Measurements from ENCODE around the gene COG7. TPM values are rescaled to one million over a fixed set of nuclear protein-coding genes. Genes with fewer than 3 reads are reported as not detected.

COG7 gene
- polyA plus RNA-seq, 1 of the 3 experiments (the other 2 are of a cell fraction), result 33.0 TPM

- POLR2A ChIA-PET, result no interaction called here
- H3K9me3 ChIP-seq, result no peaks in the 10 kb centered on the region
- TF ChIP-seq USF1 (IDR thresholded peaks at IDR 0.05; ENCODE audit: borderline replicate concordance, low read depth) (no peak), RAD21 (IDR thresholded peaks at IDR 0.05; ENCODE audit: low read length) (no peak), NRF1 (IDR thresholded peaks at IDR 0.05; ENCODE audit: low read depth, low read length) (no peak), GABPA (IDR thresholded peaks at IDR 0.05; ENCODE audit: low read depth) (no peak), MXI1 (IDR thresholded peaks at IDR 0.05; ENCODE audit: low read depth, low read length) (no peak), YY1 (IDR thresholded peaks at IDR 0.05; ENCODE audit: low read depth) (no peak), TAF1 (IDR thresholded peaks at IDR 0.05; ENCODE audit: borderline replicate concordance, low read depth, low read length) (no peak), TCF12 (IDR thresholded peaks at IDR 0.05) (no peak), EZH2phosphoT487 (IDR thresholded peaks at IDR 0.05; ENCODE audit: borderline replicate concordance, low read depth) (no peak), SMC3 (IDR thresholded peaks at IDR 0.05; ENCODE audit: low read depth, low read length) (no peak), JUND (IDR thresholded peaks at IDR 0.05) (no peak), MAX (IDR thresholded peaks at IDR 0.05; ENCODE audit: low read depth) (no peak), CTCF (IDR thresholded peaks at IDR 0.05) (no peak), ZBTB33 (IDR thresholded peaks at IDR 0.05; ENCODE audit: borderline replicate concordance, low read depth) (no peak), FOXM1 (IDR thresholded peaks at IDR 0.05; ENCODE audit: low read depth) (no peak), ELF1 (IDR thresholded peaks at IDR 0.05) (no peak), MEF2A (IDR thresholded peaks at IDR 0.05; ENCODE audit: borderline replicate concordance, low read depth) (no peak)
- no peaks in the 10 kb centered on the region for H3K79me2 ChIP-seq (ENCODE audit: insufficient read depth)
- no peak overlapping the region for H3K27ac ChIP-seq (ENCODE audit: low read depth in 2 of 2, low read length in 1 of 2)
- no peak for DNase-seq
- no peak overlapping the region for H3K9ac ChIP-seq
- H3K4me2 ChIP-seq, result no peak overlapping the region
- H3K36me3 ChIP-seq (replicated peaks in 1 of 2; ENCODE audit: control insufficient read depth in 1 of 2, insufficient read depth in 2 of 2, low read length in 1 of 2), result no peaks in the 10 kb centered on the region
- no peaks in the 10 kb centered on the region for H4K20me1 ChIP-seq (ENCODE audit: insufficient read depth)
- H2AFZ ChIP-seq (ENCODE audit: low read depth), result no peak overlapping the region
- 32% methylated on average over 5 of the region's 5 CpGs for whole genome bisulfite sequencing (ENCODE audit: low lambda C conversion rate)
- CTCF ChIA-PET, result no interaction called here
- H3F3A ChIP-seq (replicated peaks; ENCODE audit: insufficient read depth), result no peaks in the 10 kb centered on the region
- no peaks in the 10 kb centered on the region for H3K4me1 ChIP-seq (ENCODE audit: control insufficient read depth in 1 of 2, insufficient read depth in 2 of 2, low read depth in 1 of 2, low read length in 1 of 2)
- H3K4me3 ChIP-seq (ENCODE audit: low read depth in 2 of 2, low read length in 1 of 2), result no peak overlapping the region
- no peaks in the 10 kb centered on the region for H3K27me3 ChIP-seq (ENCODE audit: insufficient read depth)
- no peaks in the 10 kb centered on the region for H3K9me2 ChIP-seq
Measured at GRCh38 chr16:23342083-23342640, 110.8 kb downstream of the COG7 start.
